NCI-H510A treated with DMSO at 0.1 percent for 48 hours (cell line): ENCODE measurements around the gene COL28A1.
"Not testable (repeated sequence)": the region's sequence is repeated elsewhere in the genome, so short reads cannot be mapped to it uniquely, and the experiment has no call there.

Experiments used
- DNase-seq: peaks from one replicate; lab custom pipeline; 2025; lab: John Stamatoyannopoulos, UW

COL28A1 gene

DNA sequence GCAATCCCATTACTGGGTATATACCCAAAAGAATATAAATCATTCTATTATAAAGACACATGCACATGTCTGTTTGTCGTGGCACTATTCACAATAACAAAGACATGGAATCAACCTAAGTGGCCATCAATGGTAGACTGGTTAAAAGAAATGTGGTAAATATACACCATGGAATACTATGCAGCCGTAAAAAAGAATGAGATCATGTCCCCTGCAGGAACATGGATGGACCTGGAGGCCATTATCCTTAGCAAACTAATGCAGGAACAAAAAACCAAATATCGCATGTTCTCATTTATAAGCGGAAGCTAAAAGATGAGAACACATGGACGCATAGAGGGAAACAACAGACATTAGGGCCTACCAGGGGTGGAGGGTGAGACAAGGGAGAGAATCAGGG lies 25.9 kb upstream of the COL28A1 start:
- DNase-seq, result not testable (repeated sequence)

DNA sequence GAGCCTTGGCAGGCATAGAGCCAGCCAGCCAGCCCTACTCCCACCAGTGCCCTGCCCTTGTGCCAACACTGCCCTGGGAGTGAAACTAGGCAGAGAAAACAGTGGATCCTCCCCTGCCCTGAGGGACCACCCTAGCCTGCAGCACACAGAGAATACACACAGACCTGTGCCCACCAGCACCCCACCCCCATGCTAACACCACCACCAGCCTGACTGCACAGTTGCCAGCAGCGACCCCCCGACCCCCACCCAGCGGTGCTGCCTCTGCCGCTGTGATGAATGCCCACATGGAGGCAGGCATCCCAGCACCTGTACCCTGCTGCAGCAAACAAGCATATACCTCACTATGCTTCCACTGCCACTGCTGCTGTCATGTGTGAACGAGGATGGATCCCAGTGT lies 21.6 kb upstream of the COL28A1 start:
- DNase-seq, result no peak

DNA sequence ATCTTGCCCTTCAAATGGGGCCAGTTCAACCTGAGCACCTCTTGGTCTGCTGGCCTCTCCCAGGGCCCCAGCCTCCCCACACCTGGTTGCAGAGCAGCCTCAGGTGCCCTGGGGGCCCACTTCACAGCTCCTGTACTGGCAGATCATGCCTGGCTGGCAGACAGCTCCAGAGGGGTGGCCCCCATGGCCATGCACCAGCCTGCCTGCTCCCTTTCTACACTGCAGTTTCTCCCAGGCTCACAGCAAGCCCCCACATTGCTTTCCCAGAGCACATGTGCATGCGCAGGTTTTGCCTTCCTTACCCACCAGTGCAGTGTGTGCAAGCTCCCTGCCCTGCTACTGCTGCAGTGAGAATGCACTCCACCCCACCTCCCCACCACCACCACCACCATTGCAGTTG lies 21.2 kb upstream of the COL28A1 start:
- DNase-seq, result no peak

DNA sequence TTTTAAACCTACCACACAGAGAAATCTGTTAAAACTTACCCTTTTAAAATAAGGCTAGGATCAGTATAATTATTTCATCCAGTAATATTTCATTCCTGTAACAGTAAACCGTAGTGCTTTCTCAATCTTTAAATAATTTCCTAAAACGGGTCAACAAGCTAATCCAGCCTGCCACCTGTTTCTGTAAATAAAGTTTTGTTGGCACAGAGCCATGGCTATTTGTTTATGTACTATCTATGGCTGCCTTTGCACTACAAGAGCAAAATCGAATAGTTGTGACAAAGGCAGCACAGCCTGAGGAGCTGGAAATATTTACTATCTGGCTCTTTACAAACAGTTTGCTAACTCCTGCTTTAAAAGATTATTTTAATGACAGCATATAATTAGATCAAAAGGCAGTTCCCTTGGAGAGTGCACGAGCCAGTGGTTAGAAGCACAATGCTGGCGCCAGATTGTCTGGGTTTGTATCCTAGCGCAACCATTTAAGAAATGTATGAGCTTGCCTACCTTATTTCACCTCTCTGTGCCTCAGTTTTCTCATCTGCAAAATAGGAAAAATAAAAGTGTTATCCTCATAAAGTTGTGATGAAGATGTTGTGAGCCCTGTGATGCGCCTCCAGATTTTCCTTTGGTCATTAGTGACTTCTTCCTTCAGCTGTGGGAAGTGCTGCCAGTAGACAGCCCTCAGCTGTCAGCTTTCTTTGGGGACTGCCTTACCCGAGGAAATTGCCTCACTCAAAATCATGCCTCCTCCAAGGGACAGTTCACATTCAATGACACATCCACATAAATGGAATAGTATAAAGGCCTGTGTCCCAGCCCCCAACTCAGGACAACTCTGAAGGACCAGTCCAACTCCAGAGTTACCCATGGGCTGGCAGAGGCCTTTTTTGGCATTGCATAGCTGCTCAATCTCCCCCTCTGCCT lies 19.2 kb upstream of the COL28A1 start:
- DNase-seq, result peak; percentile 29

DNA sequence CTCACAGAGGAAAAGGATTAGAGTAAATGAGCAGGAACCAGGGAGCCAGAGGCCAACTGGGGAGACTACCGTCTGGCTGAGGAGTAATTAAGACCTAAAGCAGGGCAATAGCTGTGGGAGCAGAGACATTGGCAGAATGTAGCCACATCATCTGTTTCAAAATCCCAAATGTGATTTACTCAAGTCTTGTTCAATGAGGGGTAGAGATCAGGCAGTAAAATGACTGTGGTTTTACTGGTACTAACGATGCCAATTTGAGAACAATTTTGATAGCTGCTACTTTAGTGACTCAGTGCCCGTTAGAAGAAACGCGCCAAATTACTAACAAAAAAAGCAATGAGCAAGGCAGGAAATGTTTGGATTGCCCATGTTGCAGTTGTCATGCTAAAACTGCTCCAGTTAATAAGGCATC lies 18.4 kb upstream of the COL28A1 start:
- no peak for DNase-seq

DNA sequence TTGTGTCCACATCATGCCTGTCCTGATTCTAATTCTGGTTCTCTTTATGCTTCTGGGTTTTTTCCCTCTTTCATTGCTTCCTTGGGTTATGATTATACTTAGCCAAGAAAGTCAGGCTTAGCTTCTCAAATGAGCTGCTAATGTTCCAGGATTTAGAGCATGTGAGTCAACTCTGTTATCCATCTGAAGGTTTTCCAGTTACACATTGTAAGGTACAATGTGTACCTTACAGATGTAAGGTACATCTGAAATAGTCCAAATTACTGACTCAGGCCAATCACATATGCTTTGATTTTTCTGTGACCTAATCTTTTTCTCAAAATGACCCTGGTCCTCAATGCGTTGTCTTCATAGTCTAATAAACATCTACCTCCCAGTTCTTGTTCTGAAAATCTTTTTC lies 17.7 kb upstream of the COL28A1 start:
- no peak for DNase-seq

DNA sequence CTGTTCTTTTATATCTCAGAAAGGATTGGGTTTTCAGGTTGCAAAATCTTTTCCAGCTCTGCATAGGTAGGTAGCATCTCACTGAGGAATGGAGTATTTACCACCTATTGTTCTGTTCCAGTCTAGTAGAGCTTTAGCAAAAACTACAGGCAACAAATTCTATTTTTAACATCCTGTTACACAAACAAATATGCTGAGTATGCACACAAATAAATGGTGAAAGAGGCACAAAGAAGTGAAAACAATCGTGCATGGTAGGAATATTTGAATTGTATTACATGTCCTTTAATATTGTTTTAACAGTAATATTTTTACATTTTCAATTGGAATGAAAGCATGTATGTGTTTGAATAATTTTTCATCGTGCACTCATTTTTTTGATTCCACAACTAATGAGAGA lies 16.5 kb upstream of the COL28A1 start:
- no peak for DNase-seq

DNA sequence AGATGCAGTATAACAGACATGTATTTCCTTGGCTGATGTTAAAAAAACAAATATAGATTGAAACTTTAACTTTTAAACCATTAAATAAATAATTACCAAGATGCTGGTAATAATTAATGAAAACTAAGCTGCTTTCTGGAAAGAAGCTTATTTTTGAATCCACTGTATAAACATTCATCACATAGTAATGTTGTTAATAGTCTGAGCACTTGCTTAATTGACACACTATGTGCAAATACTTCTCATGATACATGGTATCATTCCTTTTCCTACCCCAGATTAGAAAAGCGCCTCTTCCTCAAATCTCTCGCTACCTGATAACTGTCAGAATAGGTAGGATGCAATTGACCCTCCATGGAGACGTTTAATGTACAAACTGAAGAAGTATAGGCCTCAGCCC lies 15.0 kb upstream of the COL28A1 start:
- DNase-seq, result no peak

DNA sequence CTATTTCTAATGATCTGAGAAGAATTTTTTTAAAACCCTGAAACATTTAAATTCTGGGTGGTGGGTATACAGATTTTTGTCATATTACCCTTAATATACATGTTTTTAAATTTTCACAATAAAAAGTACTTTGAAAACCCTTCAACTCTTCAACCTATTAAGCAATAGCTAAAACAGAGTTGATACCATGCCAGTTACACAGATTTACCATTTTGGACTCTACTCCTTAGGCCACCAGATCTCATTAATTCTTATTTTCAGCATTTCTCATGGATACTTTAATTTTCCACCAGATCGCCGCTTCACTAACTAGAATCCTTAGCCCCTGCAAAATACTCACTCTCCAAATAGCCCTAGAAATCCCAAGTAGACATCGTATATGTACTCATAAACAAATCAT lies 12.7 kb upstream of the COL28A1 start:
- no peak for DNase-seq

DNA sequence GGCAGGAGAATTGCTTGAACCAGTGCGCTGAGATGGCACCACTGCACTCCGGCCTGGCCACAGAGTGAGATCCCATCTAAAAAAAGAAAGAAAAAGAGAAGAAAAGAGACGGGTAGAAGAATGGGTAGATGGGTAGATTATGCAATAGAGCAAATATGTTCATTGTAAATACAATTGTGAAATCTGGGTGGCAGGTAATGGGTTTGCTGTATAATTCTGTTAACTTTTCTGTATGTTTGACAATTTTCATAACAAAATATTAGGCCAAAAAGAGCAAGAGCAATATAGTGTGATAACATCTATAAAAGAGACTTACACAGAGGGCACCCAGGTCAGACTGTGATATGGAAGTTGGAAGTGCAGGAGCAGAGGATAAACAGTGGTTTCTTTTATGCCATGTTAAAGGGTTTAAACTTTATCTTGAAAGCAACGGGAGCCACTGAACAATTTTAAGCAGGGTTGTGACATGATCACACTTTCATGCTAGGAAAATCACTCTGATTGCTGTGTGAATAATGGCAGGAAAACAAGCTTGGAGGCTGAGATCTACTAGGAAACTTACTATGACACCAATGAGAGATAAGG lies 6.7 kb upstream of the COL28A1 start:
- DNase-seq, result no peak

DNA sequence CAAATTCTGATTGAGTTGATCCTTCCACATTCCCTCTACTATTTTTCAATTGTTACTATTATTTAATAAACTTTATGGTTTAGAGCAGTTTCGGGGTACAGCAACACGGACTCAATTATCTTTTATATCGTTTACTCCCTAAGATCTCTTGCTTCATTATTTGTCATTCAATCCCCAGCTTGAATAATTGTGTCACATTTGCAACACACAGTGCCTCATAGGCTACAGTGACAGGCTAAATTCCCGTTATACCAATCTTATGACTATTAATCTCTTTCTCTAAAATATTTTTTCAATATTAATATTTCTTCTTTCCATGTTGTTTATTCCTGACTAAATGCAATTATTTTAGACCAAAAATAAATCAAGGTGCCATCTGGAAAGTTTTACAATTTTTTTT lies 4.0 kb upstream of the COL28A1 start:
- no peak for DNase-seq

DNA sequence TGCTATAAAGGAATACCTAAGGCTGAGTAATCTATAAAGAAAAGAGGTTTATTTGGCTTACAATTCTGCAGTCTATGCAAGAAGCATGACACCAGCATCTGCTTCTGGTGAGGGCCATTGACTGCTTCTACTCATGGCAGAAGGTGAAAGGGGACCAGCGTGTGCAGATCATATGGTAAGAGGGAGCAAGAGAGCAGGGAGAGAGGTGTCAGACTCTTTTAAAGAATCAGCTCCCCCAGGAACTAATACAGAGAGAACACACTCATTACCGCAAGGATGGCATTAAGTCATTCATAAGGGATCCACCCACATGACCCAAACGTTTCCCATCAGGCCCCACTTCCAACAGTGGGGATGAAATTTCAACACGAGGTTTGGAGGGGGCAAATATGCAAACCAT lies 3.5 kb upstream of the COL28A1 start:
- DNase-seq, result no peak

DNA sequence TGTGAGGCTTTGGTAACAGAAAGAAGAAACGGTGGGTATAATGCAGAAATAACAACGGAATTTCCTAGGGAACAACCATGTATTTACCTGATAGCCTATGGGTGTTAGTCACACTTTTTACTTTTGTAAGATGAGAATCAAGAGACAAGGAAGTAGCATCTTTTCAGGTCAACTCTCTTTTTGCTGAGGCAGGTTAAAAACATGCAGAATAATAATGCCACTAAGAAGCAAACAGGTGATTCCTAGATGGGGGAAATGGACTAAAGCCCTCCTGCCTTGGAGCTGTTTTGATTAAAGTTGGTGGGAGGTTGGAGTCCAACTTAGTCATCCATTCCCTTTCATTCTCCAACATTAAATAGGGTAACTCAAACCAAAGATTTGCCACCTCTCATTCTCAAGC lies 2.0 kb upstream of the COL28A1 start:
- no peak for DNase-seq

DNA sequence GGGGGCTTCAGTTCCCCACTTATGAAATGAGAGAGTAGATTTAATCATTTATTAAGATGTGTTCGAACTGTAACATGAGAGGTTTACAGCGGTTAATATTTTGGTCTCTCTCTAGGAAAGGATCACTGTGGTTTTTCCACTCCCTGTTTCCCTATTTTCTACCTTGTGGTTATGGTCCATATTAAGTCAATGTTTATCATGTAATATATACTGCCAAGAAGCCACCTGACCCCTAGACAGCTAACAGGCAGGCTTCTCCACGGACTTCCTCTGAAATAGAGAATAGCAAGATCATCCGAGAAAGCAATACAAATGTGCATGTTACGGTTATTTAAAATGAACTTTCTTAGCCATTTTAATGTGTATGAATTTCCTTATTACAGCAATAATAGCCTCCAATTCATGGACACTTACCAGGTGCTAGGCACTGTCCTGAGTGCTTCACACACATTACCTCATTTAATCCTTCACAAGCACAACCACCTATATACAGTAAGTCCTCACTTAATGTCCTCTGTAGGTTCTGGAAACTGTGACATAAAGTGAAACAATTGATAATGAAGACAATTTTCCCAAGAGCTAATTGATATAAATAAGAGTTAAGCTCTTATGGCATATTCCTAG lies 835 bp upstream of the COL28A1 start:
- DNase-seq, result no peak

DNA sequence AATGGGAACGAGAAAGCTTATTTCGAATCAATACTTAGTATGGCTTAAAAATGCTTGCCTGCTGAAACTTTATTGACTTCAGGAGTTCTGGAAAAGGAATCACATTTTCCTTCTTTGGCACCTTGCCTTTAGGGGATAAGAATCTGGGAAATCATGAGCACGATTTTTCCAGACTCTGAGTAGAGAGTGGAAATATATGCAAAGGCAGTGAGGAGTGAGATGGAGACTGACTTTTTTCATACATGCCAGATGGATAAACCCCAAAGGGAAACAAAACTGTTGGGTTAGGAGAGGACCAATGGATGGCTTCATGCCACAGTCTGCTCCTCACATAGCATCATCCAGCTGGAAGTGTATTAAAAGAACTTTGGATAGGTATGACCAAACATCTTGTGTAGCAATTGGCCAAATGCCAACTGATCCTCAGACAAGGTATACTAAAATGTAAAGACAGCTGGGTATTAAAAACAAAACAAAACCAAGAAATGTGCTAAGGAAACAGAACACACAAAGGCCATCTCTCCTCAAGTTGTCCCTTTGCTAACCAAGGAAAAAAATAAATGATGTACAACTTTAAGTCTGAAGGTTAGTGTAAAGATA lies 1.7 kb downstream of the COL28A1 start:
- no peak for DNase-seq

DNA sequence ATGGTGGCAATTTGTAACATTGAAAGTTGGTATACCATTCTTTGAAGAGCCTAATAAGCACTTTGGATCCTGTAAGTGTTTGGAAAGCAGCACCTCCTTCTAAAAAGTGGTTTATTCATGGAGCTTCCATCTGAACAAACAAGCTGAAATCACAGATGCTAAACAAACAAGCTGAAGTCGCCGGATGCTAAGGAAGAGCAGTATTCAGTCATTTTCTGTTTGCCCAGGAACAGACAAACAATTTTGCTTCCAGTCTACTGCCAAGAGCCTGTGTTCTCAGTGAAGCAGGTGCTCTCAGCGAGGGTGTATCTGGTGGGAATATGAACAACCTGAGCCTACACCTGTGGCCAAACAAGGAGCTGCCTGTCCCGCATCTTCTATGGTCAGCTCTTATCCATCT lies 6.3 kb downstream of the COL28A1 start:
- peak; percentile 92 for DNase-seq

DNA sequence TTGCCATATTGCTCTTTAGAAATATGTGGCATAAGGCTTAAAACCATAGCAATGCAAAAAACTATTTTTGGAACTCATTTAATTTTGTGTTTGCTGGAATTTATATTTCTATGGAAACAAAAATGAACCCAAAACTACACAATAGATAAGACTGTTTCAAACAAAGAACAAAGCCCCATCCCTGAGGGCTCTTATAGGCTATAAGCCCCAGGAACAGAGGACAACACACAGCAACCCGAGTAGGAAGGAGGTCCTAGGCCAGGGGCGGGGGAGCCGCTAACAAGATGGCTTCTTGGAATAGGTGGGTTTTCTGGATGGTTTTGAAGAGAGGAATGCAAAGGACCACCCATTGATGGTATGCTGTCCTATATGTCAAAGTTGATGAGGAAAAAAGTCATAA lies 8.6 kb downstream of the COL28A1 start:
- no peak for DNase-seq

DNA sequence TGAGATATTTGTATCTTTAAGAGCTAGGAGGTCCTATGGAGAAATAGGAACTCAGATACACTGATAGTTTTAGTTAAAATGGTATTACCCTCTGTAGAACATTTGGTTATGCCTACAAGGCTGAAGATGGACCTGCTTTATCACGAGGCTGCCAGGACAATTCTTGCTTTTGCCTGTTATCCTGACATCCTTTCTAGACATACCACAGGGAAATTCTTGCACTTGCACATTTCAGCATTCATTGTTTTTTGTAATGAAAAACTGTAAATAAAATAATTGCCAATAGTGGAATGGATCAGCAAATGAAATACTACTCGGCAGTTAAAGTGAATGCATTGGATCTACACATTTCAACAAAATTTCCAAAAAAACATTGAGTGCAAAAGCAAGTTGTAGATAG lies 9.7 kb downstream of the COL28A1 start:
- no peak for DNase-seq

DNA sequence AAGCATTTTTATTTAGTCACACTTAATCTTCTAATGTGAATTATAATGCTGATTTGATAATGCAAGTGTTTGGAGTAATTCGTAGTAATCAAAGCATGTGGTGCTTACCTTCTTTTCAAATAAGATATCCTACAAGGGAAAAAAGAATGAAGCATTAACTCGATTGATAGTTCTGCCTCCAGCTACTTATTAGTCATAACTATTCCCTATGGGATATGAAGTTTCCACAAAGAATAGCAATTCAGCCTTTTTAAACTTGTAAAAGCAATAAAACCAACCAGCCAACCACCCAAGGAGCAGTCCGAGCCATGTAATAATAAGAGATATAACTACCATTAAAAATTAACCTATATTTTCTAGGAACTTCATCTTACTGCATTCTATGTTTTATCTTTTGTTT lies 11.6 kb downstream of the COL28A1 start:
- DNase-seq, result no peak

DNA sequence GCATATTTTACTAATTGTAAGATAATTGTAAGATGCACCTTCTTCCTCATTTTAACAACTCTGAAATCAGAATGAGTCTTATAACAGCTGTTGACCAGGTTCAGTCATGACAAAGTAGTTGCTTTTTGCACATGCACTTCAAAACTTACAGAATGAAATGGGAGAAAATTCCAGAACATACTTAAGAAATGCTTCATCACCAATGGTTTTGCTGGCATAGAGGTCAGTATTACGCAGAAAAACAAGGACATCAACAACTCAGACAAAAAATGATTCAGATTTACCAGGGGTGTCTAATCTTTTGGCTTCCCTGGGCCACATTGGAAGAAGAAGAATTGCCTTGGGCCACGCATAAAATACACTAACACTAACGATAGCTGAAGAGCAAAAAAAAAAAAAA lies 13.3 kb downstream of the COL28A1 start:
- DNase-seq, result no peak

DNA sequence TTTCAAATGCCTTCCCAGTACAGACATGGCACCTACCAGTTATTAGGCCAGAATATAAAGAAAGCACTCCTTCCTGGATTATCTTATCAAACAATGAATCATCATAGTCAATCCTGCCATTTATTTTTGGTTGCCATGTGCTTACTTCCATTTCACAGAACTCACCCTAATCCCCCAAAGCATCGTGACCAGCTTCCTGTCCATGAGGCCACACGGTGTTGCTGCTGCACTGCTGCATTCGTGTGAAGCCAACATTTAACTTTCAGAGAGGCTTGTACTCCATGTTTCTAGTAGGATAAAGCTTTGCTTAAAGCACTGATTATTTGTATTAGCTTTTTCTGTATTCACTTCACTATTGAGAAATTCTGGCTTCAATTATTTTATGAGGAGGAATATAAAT lies 14.4 kb downstream of the COL28A1 start:
- DNase-seq, result no peak

DNA sequence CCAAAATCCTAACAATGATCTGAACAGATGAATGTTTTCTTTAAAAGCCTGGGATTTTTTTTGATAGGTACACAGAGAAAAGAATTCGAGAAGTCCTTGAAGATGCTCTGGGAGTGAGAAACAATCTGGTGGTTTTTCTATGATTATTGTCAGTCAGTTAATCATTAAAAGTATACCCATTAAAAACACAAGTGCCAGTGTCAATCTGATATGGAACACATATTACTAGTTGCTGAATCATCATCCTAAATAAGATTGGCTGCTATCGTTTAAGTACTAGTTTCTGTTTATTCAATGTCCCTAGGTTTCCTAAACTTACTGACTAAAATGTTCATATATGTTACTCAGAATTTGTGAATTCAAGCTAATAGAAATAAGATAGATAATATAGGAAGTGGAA lies 16.1 kb downstream of the COL28A1 start:
- no peak for DNase-seq

DNA sequence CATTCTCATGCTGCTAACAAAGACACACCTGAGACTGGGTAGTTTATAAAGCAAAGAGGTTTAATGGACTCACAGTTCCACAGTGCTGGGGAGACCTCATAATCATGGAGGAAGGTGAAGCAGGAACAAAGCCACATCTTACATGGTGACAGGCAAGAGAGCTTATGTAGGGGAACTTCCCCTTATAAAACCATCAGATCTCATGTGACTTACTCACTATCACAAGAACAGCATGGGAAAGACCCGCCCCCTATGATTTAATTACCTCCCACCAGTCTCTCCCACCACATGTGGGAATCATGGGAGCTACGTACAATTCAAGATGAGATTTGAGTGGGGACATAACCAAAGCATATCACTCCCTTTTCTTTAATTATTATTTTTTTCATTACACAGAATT lies 16.6 kb downstream of the COL28A1 start:
- DNase-seq, result no peak
